ENCODE measurements around the gene MS4A10.
A peak's percentile ranks its signal among the peaks of the same experiment; 100 is the strongest.

MS4A10 gene

DNA sequence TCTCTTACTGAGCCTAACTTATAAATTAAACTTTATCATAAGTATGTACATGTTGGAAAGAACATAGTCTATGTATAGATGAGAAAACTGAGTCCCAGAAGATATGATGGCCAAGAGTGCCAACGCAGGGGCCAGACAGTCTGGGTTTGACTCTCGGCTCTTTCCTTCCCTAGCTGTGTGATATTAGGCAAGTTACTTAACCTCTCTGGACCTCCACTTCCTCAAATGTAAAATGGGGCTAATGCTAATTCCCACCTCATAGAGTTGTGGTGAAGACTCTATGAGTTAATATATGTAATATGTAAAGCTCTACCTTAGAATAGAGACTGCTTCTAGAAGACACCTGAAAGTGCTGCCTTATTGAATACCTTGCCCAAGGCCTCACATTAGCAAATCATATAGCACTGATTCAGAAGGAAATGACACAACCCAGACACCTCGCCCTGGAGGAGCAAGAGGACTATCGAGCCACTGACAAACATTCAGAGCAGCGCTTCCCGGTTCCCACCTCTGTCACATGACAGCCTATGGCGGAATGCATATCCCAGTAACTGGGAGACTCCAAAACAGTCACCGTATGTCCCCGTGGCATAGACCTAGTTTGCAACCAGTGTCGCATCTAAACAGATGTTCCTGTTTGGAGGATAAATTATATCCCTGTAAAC is 45.5 kb downstream of the MS4A10 start:
- no peak for DNase-seq (ENCODE audit: low read depth)

DNA sequence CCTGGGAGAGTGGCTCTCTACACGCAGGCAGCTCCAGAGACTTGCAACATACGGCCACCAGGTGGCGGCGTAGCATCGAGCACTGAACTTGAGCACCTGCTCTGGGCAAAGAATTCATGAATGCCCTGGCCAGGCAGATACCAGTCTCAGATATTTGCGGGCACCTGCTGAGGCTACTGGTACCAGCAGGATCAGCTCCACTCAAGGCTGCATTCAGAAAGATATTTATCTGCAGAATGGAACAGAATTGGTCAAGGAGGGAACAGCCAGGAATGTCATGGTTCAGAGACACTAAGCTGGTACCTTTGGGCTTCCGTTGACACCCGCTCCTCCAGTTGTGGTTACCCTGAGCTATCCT is 46.0 kb downstream of the MS4A10 start:
- DNase-seq (ENCODE audit: low read depth) = peak; percentile 51

DNA sequence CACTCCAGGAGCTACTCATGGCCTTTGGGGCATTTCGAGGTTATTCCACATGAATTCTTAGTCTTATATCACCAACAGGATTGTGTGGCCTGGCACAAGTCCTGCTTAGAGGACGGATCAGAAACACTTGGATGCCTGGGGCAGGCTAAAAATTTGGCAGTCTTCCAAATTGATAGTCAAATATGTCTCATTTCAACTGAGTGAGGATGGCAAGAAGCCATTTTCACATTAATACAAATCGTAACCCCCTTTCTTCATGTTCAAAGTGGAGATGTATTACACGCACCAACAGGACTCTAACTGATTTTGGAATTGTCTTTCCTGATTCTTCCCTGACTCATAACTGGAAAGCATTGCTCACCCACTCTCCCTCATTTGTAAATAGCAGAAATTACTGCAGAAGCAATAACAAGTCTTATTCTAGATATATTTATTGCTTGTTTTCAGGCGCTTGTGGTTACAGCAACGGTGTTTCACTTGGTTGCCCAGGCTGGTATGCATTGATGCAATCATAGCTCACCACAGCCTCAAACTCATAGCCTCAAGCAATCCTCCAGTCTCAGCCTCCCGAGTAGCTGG is 46.5 kb downstream of the MS4A10 start:
- peak; percentile 50 for DNase-seq (ENCODE audit: low read depth)

DNA sequence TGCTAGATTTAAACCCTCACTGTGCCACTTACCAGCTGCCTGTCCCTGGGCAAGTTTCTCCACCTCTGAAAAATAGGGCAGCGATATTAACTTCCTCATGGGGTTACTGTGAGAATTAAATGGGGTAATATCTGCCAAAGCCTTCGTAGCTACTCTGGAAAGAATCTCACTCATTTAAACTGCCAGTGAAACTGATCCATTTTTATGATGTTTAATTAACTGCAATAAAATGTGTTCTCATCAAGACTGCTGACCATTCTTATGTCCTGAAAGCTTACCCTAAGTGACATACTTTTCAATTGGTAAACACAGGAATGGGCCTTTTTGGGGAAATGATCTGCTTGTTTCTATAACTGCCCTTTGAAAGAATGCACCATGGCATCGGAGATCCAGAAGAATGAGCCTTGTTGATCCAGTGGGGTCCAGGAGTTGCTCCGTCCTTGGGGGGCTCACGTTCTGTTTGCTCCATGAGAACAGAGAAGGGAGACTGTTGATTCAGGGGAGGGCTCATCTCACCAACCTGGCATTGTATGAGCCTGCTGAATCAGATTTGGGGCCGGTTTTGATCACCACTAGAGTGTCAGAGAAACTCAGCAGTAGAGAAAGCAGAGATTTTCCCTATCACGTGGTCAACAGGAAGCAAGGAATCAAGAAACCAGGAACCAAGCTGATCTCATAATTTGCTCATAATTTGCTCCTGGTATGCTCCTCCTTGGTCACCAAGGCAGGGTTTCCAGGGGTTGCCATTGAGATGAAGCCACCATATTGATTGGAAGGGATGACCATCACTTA is 49.8 kb downstream of the MS4A10 start:
- DNase-seq (ENCODE audit: low read depth) = no peak

DNA sequence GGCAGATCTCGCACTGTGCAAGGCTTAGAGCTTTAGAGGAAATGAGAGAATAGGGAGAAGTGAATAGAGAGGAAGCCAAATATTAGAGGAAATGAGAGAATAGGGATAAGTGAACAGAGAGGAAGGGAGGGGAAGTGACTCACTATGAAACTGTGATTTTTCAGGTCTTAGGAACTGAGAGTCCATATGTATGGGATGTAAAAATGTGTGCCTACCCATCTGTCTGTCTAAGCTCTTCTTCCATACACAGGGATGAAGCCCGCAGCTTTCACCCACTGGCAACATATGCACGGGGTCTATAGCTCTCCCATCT is 50.4 kb downstream of the MS4A10 start:
- DNase-seq (ENCODE audit: low read depth) = no peak

DNA sequence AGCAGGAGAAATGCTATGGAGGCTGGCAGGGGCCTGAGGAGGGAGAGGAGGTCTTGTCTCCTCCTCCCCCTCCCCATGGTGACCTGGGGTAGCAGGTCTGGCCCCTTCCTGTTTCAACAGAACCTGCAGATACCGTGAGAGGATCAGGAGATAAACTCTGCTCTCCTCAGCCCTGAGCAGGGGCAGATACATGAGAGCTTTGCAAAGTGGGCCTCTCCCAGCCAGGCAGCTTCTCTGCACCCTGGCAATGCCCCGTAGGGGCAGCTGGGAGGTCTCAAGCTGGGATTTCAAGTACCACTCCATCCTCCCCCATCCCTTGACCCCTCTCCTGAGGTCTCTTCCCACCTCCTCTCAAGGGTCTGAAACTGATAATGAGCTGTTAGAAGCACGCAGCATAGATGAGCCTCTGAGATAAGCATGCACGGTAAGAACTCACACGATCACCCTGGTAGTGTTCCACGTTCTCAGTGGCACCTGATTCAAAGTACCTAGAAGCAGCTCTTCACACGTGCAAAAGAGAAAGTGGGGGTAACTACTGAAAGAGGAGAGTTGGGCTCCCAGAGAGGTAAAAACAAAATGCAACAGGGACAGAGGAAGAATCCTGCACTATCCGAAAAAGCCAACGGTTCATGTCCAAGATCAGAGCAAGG is 51.9 kb downstream of the MS4A10 start:
- DNase-seq (ENCODE audit: low read depth) = no peak

DNA sequence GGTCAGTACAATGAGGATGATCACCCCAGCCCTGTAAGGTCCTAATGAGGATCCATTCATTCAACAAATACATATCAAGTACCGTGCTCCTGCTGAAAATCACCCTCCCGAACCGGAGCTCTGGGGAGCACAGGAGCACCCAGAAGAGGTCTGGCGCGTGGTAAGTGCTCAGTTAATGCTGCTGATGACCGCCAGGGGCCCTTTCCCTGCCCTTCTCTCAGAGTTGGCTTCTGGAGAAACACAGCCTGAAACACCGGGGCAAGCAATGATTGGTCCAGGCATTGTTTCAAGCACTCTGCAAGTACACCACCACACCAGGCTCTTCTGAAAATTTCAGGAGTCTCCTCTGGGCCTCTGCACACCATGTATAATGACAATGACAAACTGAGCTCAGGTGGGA is 53.0 kb downstream of the MS4A10 start:
- no peak for DNase-seq (ENCODE audit: low read depth)

DNA sequence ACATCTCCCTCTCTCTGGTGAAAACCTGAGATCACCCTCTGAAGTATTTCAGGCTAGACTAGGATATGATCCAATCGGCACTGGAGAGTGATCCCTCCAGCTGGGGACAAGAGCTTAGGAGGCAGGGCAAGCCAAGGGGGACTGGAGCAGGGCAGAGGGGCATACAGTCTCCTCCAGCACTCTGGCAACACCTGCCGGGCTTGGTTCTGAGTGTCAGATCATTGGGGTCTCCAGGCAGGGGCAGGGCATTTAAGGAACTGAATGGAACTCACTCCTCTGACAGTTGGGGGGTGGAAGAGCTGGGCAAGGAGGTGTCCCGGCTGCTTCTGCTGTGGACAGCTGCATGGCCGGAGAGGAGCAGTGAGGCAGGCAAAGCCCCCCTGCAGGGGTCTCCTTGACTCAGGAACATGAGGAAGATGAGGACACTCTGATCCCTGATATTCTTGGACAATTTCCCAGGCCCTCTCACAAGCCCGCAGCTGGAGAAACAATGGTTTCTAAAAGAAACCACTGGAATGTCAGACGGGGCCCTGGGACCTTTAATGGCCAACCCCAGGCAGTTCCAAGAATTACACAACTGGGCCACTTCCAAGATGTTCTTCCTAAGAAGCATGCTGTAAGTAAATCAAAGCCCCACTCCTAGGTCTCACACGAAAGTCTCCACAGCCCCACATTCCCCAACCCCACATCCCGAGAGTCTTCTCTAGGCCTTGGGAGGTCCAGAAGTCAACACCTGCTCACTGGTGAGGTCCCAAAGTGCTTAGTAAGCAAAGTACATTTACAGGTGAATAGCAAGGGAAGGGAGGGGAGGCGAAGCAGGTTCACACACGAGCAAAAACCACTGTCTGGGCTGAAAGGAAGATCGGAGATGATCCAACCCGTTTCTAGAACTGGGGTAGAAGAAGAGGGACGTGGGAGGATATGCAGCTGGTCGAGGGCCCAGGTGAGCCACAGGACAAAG is 55.6 kb downstream of the MS4A10 start:
- peak; percentile 90 for DNase-seq (ENCODE audit: low read depth)

DNA sequence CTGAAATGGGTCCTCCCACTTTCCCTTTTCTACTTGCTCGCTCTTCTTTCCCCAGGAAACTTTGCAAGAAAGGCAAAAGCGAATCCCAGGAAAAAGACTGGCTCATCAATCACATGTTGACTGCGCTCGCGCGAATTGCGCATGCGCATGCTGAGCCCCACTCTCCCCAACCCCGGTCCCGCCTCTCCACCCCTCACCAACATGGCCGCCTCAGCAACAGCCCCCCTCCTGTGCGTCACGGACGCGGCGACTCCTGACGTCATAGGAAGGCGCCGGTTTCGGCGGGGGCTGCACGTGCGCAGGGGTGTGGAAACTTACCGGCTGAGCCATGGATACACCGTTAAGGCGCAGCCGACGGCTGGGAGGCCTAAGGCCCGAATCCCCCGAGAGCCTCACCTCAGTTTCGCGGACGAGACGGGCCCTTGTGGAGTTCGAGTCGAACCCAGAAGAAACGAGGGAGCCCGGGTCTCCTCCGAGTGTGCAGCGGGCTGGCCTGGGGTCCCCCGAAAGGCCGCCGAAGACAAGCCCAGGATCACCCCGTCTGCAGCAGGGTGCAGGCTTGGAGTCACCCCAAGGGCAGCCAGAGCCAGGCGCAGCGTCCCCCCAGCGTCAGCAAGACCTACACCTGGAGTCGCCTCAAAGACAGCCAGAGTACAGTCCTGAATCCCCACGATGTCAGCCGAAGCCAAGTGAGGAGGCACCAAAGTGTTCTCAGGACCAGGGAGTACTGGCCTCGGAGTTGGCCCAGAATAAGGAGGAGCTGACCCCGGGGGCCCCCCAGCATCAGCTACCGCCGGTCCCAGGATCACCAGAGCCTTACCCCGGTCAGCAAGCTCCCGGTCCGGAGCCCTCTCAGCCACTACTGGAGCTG is 56.9 kb downstream of the MS4A10 start, which contains the start of gene CCDC86:
Gene CCDC86, plus strand, starts transcription at position 317 of the 871 bp plus-strand sequence. Its CDS starts 12 bp downstream, at position 329.
- DNase-seq (ENCODE audit: low read depth) = peak; percentile 92

DNA sequence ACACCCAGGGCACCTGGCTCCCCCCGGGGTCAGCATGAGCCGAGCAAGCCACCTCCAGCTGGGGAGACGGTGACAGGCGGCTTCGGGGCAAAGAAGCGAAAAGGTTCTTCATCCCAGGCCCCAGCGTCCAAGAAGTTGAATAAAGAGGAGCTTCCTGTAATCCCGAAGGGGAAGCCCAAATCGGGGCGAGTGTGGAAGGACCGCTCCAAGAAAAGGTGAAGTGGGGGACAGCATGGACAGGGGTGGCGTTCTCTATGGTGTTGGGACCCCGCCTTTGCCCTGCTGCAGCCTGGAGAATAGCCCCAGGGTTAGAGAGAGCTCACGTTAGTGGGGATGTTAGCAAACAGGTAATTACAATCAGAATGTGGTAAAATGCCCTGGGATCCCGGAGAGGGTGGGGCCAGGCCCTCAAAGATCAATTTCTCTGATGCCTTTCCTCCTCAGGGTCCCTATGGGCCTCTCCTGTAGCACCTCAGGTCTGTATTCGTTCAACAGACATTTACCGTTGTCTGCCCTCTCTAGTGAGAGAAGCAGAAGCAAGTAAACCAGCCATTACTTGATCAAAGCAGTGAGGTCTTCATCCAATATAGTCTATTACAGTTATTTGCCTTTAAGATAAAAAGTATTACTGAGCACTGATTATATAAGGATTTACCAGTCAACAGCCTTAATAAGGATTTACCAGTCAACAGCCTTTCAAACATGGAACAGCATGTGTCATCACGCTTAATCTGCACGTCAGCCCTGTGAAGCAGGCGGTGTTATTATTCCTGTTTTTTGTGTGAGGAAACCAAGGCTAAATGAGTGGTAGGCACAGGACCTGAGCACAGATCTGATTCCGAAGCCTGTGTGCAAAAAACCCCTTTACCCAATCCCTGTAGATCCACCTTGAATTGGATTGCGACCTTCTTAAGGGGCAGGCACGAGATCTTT is 57.8 kb downstream of the MS4A10 start:
- DNase-seq (ENCODE audit: low read depth) = no peak

DNA sequence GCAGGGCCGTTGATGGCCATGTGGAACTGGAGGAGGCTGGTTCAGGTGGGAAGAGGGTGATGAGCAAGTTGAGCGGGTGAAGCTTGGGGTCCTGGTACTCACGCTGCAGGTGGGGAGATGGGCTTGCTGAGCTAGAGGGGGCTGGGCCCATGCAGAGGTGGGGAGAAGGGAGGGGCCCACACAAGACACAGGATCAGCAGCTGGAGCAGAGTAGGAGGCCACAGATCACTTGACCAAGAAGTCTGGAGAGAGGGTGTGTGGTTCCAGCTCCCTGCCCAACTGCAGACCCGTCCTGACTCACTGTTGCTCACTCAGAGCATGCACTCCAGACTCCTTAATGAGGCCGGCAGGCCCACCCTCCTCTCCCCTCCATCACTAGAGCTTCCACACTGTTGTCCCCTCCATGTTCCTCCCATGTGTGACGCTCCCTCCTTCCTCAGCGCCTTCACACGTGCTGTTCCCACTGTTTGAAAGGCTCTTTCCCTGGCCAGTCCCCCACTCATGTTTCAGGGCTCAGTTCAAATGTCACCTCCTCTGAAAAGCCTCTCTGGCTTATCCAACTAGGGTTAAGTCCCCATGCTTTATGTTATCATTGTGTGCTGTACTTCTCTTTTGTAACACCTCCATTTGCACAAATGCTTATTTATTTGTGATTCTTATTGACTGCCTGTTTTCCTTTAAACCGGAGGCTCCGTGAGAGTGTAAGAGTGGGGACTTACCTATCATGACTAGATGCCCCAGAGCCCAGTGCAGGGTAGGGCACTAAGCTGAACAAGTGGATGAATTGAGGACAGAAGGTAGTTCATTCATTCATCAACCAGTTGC is 59.1 kb downstream of the MS4A10 start:
- DNase-seq (ENCODE audit: low read depth) = no peak

DNA sequence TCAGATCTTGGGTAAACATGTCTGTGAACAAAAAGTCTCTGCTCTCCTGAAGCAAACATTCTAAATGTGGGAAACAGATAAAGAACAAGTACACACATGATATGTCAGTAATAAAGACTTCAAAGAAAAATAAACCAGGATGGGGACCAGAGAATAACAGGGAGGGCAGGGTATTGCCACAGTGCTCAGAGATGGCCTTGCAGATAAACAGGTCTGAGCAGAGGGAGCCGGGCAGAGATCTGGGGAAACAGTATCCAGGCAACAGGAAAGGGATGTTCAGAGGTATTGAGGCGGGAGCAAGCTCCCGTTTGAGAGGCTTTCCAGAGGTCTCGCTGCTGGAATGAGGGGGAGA is 59.7 kb downstream of the MS4A10 start:
- no peak for DNase-seq (ENCODE audit: low read depth)

DNA sequence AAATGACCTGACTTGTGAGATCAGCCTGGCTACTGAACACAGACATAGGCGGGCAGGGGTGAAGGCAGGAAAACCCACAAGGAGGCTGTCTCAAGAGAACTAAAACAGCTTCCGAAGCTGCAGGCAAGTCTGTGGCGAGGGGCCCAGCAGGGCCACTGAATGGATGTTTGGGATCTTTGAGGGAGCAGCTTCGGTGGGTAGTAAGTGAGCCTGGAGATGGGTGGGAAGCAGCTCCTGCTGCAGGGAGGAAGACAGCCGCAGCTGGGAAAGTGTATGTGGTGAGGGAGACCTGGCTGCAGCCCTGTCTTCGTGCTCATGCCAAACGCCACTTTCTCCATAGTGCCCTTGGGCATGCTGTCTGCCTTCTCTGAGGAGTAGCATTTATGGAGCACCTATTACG is 60.2 kb downstream of the MS4A10 start:
- DNase-seq (ENCODE audit: low read depth) = no peak

DNA sequence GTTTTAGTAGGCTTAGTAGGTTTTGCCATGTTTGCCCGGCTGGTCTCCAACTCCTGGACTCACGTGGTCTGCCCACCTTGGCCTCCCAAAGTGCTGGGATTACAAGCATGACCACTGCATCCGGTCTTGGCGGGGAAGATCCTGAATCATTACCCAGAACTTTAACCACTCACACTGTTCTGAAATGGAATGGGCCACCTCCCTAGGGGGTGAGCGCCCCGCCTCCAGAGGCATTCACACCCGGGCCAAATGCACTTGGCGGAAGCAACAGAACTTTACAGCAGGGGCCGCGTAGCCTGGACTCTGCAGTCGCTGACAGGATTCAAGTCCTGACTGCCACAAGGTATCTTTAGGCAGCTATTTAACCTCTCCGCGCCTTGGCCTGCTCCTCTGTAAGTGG is 62.1 kb downstream of the MS4A10 start:
- DNase-seq (ENCODE audit: low read depth) = no peak

DNA sequence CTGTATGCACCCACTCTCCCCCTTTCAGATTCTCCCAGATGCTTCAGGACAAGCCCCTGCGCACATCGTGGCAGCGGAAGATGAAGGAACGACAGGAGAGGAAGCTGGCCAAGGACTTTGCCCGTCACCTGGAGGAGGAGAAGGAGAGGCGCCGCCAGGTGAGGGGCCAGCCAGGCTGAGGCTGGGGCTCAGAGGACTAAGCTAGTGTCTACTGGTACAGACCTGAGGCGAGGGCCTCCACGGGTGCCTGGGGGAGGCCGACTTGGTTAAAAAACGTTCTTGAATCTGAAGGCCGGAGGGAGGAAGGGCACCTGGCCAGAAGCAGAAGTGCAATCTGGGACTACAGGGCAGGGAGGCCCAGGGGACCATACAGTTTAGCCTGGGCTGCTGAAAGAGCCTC is 62.8 kb downstream of the MS4A10 start:
- DNase-seq (ENCODE audit: low read depth) = no peak

DNA sequence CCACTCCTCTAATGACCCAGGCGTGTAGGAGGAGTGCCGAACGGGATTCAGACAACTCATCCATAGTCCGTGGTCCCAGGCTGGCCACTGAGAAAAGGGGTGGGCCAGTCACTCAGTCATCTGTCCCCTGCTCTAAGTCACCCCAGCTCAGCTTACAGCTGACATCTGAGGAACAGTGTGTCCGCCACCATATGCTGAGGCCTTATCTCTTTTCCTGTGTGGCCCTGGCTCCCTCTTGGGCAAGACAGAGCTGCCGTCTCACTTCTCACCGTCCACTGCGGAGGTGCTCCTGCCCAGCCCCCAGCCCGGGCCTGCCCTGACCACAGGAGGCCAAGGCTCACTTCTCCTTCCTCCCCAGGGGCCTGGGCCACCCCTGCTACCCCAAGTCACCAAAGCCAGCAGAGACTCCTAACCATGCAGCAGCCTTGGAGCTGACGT is 63.6 kb downstream of the MS4A10 start:
- DNase-seq (ENCODE audit: low read depth) = no peak

DNA sequence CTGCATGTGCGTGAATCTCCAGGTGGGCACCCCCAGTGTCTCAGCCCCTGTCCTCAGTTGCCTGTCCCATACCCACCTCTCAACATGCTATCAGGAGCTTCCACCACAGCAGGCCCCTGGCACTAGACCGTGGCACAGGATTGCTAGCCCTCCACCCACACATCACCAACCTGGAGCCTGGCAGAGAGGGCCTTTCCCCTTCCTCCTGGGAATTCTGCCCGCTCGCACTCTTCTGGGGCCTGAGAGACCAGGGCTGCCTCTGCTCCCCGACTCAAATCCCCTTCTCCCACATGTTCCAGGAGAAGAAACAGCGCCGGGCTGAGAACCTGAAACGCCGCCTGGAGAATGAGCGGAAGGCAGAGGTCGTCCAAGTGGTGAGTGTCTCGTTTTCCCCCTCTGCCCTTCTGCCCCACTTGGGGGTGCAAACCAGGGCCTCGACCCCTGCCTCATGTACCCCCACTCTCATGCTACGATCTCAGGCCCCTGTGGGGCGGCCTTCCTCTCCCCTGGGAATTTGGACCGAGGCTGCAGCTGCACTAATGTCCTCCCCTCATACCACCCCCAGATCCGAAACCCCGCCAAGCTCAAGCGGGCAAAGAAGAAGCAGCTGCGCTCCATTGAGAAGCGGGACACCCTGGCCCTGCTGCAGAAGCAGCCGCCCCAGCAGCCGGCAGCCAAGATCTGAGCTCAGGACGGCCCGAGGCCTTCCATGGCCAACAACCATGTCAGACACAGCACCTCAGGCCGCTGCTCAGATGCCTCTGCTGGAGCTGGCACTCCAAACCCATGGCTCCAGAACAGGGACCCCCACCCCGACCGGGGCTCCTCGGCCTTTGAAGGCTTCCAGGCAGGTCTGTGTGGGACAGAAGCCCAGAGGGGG is 64.7 kb downstream of the MS4A10 start:
- DNase-seq (ENCODE audit: low read depth) = no peak
